Prostate gland (tissue), 2 donors: ENCODE measurements around the gene GRID1. TPM values are rescaled to one million over a fixed set of nuclear protein-coding genes. Genes with fewer than 3 reads are reported as not detected.

ENCODE experiments used
- DNase-seq: peaks from one replicate; pipeline ENCODE4 v3.0.0-alpha.2; 2019; ENCODE audit warnings: low spot score
- H3K27ac ChIP-seq, 2 donors: fragments of 200-600 bp; sonication (generic); 2 replicates each; pipeline ENCODE4 v1.5.1; 2017 to 2019
- H3K27me3 ChIP-seq: fragments of 200-600 bp; sonication (generic); replicated peaks from 2 replicates; pipeline ENCODE4 v1.5.1; 2019; ENCODE audit not compliant: insufficient read depth
- H3K36me3 ChIP-seq, 2 donors: fragments of 200-600 bp; sonication (generic); 1 replicate in 1 of 2; 2 replicates in 1 of 2; pipeline versions ENCODE4 v1.5.1 to v1.8.1; 2017 to 2019
- H3K4me1 ChIP-seq: fragments of 200-600 bp; sonication (generic); replicated peaks from 2 replicates; pipeline ENCODE4 v1.5.1; 2019
- H3K4me3 ChIP-seq, 2 donors: fragments of 200-600 bp; sonication (generic); 2 replicates each; pipeline ENCODE4 v1.5.1; 2017 to 2019
- H3K9me3 ChIP-seq: fragments of 200-600 bp; sonication (generic); 2 replicates; pipeline ENCODE4 v1.5.1; 2017
- POLR2A ChIP-seq: fragments of 450-650 bp; IDR thresholded peaks from one replicate; pipeline ENCODE4 v1.6.1; 2016; ENCODE audit warnings: antibody characterized with exemption, mild to moderate bottlenecking
- POLR2AphosphoS5 ChIP-seq: sonication (generic); formaldehyde crosslinking; IDR thresholded peaks from one replicate; pipeline ENCODE4 v1.6.1; 2017; ENCODE audit warnings: antibody characterized with exemption
- WGBS: methylation state at CpG from one replicate; pipeline ENCODE4 v1.1.5; 2018; 5-methylcytosine and 5-hydroxymethylcytosine counted together
- intact Hi-C: fragments of 100-400 bp; cut with DNase I; formaldehyde crosslinking; loops from one replicate; pipeline ENCODE4 v1.14.2; 2022
- total RNA-seq, 2 donors: library from RNA; depleted of rRNA; stranded (reverse); fragments of >200 nt; gene quantifications; one replicate each; pipeline ENCODE4 v1.1.0, GENCODE V29; 2016
- TF ChIP-seq, protein P1 (sequence below), 4 experiments: fragments of 200-600 bp in 2 of 4; fragments of 450-650 bp in 2 of 4; sonication (generic) in 2 of 4; IDR thresholded peaks; 1 replicate in 3 of 4; 2 replicates in 1 of 4; pipeline ENCODE4 v1.5.1; 2016 to 2019; ENCODE audit warnings: antibody characterized with exemption in 4 of 4, mild to moderate bottlenecking in 2 of 4, moderate library complexity in 2 of 4

Gene GRID1
- total RNA-seq, 2 donors from 2014 or later = 1.0 to 10.0 TPM

DNA sequence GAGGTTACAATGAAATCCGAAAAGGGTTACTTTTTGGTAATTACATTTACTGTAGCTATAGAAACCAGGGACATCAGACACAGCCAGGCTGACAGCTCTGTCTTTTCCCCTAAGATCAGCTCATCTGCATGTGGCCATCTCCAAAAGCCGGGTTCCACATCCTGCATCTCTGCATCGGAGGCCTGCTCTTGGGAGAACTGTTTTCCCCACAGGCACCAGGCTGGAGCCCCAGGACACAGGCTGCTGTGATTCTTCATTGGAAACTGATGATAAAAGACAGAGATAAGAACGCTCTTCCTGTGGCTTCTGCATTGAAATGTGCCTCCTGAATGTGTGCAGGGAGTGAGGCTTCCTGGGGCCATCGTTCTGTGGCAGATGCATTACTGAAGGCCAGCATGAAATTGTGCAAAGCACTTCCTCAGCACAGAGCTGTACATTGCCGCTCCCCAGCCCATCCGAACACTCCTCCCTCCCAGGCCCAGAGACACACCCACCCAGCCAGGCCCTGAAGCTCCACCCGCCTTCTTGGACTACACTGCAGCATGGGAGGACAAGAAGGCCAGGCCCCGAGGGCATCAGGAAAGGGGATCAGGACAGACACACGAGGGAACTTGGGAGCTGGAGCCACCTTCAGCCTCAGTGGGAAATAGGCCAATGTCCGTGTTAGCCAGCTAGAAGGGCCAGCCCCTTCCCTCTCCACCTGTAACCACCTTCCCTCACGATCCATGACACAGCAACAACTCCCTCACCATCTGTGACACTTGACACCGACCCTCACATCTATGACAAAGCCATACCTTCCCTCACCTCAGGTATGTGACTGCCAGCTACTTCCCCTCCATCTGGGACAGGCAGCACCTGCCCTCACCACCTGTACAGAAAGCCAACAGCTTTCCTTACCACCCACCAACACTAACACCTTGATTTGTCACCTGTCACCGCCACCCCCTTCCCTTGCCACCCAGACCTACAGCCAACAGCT lies 113.2 kb downstream of the GRID1 start:
- 42% methylated on average over 14 of the region's 14 CpGs for WGBS
- intact Hi-C loops = no loop called here

DNA sequence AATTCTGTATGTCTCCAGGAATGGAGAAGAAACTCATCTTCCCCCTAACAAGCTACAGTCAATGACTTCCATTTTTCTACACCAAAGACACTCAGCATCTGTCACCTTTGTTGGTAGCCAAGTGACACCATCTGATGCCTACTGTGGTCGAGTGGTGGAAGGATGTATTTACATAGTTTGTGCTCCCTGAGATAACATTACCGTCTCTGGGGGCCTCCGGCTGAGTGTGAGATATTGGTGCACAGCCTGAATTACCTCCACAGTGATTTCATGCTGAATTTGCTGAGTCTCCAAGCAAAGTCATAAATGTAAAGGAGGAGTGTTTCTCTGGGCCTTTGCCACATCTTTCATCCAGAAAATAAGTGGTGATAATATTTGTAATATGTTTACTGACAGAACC lies 114.0 kb downstream of the GRID1 start:
- H3K4me3 ChIP-seq = no peak overlapping the region
- no peaks in the 10 kb centered on the region for H3K36me3 ChIP-seq
- TF ChIP-seq, protein P1, sequence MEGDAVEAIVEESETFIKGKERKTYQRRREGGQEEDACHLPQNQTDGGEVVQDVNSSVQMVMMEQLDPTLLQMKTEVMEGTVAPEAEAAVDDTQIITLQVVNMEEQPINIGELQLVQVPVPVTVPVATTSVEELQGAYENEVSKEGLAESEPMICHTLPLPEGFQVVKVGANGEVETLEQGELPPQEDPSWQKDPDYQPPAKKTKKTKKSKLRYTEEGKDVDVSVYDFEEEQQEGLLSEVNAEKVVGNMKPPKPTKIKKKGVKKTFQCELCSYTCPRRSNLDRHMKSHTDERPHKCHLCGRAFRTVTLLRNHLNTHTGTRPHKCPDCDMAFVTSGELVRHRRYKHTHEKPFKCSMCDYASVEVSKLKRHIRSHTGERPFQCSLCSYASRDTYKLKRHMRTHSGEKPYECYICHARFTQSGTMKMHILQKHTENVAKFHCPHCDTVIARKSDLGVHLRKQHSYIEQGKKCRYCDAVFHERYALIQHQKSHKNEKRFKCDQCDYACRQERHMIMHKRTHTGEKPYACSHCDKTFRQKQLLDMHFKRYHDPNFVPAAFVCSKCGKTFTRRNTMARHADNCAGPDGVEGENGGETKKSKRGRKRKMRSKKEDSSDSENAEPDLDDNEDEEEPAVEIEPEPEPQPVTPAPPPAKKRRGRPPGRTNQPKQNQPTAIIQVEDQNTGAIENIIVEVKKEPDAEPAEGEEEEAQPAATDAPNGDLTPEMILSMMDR (IDR thresholded peaks at IDR 0.05) = no peak
- TF ChIP-seq POLR2AphosphoS5 = no peak
- no peak for TF ChIP-seq POLR2A
- H3K27me3 ChIP-seq = no peaks in the 10 kb centered on the region
- 55% methylated on average over 3 of the region's 3 CpGs for WGBS
- no peaks in the 10 kb centered on the region for H3K9me3 ChIP-seq
- no peak overlapping the region for H3K27ac ChIP-seq
- intact Hi-C loops = no loop called here
- H3K4me1 ChIP-seq = no peaks in the 10 kb centered on the region
- DNase-seq = no peak

More for the DNA sequence above, 113.2 kb downstream of the GRID1 start:
- Histone ChIP-seq H3K4me3 (no peak overlapping the region), H3K27ac (no peak overlapping the region), H3K4me1 (no peaks in the 10 kb centered on the region), H3K9me3 (no peaks in the 10 kb centered on the region), H3K36me3 (no peaks in the 10 kb centered on the region), H3K27me3 (no peaks in the 10 kb centered on the region)
- DNase-seq = no peak
- TF ChIP-seq, protein P1 (IDR thresholded peaks at IDR 0.05) = no peak
- no peak for TF ChIP-seq POLR2AphosphoS5
- TF ChIP-seq POLR2A = no peak

DNA sequence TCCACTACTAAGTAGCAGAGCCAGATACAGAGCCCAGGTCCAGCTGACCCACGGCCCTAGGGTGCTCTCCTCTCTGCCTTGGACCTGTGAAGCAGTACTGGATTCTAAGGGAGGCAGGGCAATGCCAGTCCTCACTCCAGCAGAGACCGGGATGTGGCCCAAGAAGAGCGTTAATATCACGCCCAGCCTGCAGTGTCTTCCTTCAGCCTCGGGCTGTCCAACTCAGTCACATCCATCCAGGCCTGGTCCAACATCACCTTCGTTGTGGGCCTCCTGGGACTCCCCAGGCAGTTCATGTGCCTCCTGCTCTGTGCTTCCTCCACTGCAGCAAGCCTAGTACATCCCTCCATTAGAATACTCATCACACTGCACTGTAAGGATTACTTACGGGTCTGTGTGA lies 114.5 kb downstream of the GRID1 start:
- TF ChIP-seq POLR2A (no peak), POLR2AphosphoS5 (no peak)
- H3K9me3 ChIP-seq = no peaks in the 10 kb centered on the region
- H3K36me3 ChIP-seq = no peaks in the 10 kb centered on the region
- WGBS = 86% methylated on average over 7 of the region's 7 CpGs
- no peaks in the 10 kb centered on the region for H3K27me3 ChIP-seq
- no peak overlapping the region for H3K27ac ChIP-seq
- no peaks in the 10 kb centered on the region for H3K4me1 ChIP-seq
- H3K4me3 ChIP-seq = no peak overlapping the region
- DNase-seq = no peak
- intact Hi-C loops = no loop called here

DNA sequence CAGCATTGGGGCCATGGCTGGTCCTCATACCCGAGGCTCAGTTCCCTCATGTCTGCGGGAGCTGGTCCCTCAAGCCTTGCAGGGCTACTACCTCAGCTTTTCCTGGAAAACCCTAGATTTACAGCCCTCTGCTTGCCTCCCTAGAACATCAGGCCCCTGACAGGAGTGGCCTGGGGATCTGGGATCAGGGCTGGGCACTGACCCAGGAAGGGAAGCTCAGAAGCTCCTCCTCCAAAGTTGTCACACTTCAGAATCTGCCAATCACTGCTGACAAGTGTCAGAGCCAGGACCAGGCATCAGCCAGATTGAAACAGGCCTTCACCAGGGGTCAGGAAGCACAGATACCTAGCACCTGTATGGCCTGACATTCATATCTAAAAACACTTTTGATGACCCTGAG lies 115.2 kb downstream of the GRID1 start:
- H3K9me3 ChIP-seq = no peaks in the 10 kb centered on the region
- WGBS = 54% methylated on average over 2 of the region's 2 CpGs
- no peaks in the 10 kb centered on the region for H3K36me3 ChIP-seq
- intact Hi-C loops = no loop called here
- no peaks in the 10 kb centered on the region for H3K27me3 ChIP-seq
- H3K4me1 ChIP-seq = no peaks in the 10 kb centered on the region
- no peak for DNase-seq
- TF ChIP-seq POLR2A (no peak), POLR2AphosphoS5 (no peak)
- TF ChIP-seq, protein P1 (IDR thresholded peaks at IDR 0.05) = no peak
- H3K27ac ChIP-seq = no peak overlapping the region
- H3K4me3 ChIP-seq = no peak overlapping the region

DNA sequence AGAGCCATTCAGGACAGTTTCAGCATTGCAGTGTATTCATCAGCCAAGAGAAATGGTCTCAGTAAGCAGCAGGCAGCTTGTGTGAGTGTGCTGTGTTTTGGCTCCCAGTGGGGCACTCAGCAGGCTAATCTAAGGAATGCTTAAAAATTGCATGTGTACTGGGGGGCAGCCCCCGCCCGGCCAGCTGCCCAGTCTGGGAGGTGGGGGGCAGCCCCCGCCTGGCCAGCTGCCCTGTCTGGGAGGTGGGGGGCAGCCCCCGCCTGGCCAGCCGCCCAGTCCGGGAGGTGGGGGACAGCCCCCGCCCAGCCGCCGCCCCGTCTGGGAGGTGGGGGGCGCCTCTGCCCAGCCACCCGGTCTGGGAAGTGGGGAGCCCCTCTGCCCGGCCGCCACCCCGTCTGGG lies 116.2 kb downstream of the GRID1 start:
- TF ChIP-seq POLR2A = no peak
- TF ChIP-seq, protein P1 (IDR thresholded peaks at IDR 0.05) = no peak
- no peak for TF ChIP-seq POLR2AphosphoS5
- Histone ChIP-seq H3K27me3 (no peaks in the 10 kb centered on the region), H3K27ac (no peak overlapping the region), H3K36me3 (no peaks in the 10 kb centered on the region), H3K4me1 (no peaks in the 10 kb centered on the region), H3K9me3 (no peaks in the 10 kb centered on the region), H3K4me3 (no peak overlapping the region)
- intact Hi-C loops = no loop called here
- no peak for DNase-seq
- 89% methylated on average over 15 of the region's 15 CpGs for WGBS
